ENCODE data around the gene ABCB6. TPM values are rescaled to one million over a fixed set of nuclear protein-coding genes. Genes with fewer than 3 reads are reported as not detected.

The ABCB6 gene
- total RNA-seq, 2 experiments from 2014 or later: 12.6 to 15.2 TPM

- ATAC-seq (peak; percentile 14), DNase-seq (peak; percentile 73)
- peaks cover 51% of the 10 kb centered on the region for H3K36me3 Mint-ChIP-seq
- H3K9me3 Mint-ChIP-seq (ENCODE audit: low read depth): no peaks in the 10 kb centered on the region
- peaks cover 63% of the 10 kb centered on the region for H3K4me1 Mint-ChIP-seq
- H3K4me3 Mint-ChIP-seq: peak overlapping the region; percentile 98
- H3K27ac Mint-ChIP-seq: peak overlapping the region; percentile 95
- no peaks in the 10 kb centered on the region for H3K27me3 Mint-ChIP-seq
- CTCF ChIA-PET: interaction anchor here (0.7 to 3.3 kb wide), 17 partner anchors 9 to 70 kb away, joined by 3 to 24 read pairs (median 8); partner anchors contain the start of genes ABCB6, GLB1L, NHEJ1 and STK16
Observed at GRCh38 chr2:219230059-219230540, 11.3 kb upstream of the ABCB6 start.

- H3K4me1 Mint-ChIP-seq: peaks cover 65% of the 10 kb centered on the region
Observed at GRCh38 chr2:219229305-219230058, 10.7 kb upstream of the ABCB6 start, which contains the start of the genes ANKZF1 and ATG9A. ANKZF1 (plus strand) TSS chr2:219229806; CDS start chr2:219230258, 452 bp downstream. ATG9A (minus strand) TSS chr2:219229636; CDS start chr2:219228024, 1,612 bp downstream.

GRCh38 chr2:219228911-219229304, 10.2 kb upstream of the ABCB6 start:
- Mint-ChIP-seq H3K4me1 (peaks cover 65% of the 10 kb centered on the region), H3K9me3 (ENCODE audit: low read depth) (no peaks in the 10 kb centered on the region), H3K4me3 (peak overlapping the region; percentile 98), H3K27ac (peak overlapping the region; percentile 81), H3K36me3 (peaks cover 52% of the 10 kb centered on the region), H3K27me3 (no peaks in the 10 kb centered on the region)
- ATAC-seq (no peak), DNase-seq (no peak)
- CTCF ChIA-PET: interaction anchor here (1.0 to 3.3 kb wide), 14 partner anchors 11 to 382 kb away, joined by 3 to 24 read pairs (median 8); partner anchors contain the start of genes ABCB6, CNPPD1, GLB1L and STK16

More at GRCh38 chr2:219229305-219230058, 10.7 kb upstream of the ABCB6 start, which contains the start of the genes ANKZF1 and ATG9A:
- Mint-ChIP-seq H3K36me3 (peaks cover 54% of the 10 kb centered on the region), H3K9me3 (ENCODE audit: low read depth) (no peaks in the 10 kb centered on the region), H3K27me3 (no peaks in the 10 kb centered on the region), H3K4me3 (peak within 1 kb of the TSS; percentile 98), H3K27ac (peak within 1 kb of the TSS; percentile 95)
- peak; percentile 98 for ATAC-seq
- peak; percentile 100 for DNase-seq
- CTCF ChIA-PET: interaction anchor here (0.7 to 3.3 kb wide), 19 partner anchors 10 to 382 kb away, joined by 3 to 24 read pairs (median 7); partner anchors contain the start of genes ABCB6, CNPPD1, GLB1L and NHEJ1

- H3K4me1 Mint-ChIP-seq: peaks cover 61% of the 10 kb centered on the region
- DNase-seq: no peak
- CTCF ChIA-PET: interaction anchor here (1.1 to 3.3 kb wide), 14 partner anchors 11 to 381 kb away, joined by 3 to 24 read pairs (median 7); partner anchors contain the start of genes ABCB6, GLB1L, STK16 and TUBA4B
- H3K27ac Mint-ChIP-seq: peak overlapping the region; percentile 81
- H3K4me3 Mint-ChIP-seq: peak overlapping the region; percentile 98
- no peak for ATAC-seq
- no peaks in the 10 kb centered on the region for H3K27me3 Mint-ChIP-seq
- H3K9me3 Mint-ChIP-seq (ENCODE audit: low read depth): no peaks in the 10 kb centered on the region
- peaks cover 51% of the 10 kb centered on the region for H3K36me3 Mint-ChIP-seq
Observed at GRCh38 chr2:219228041-219228910, 9.5 kb upstream of the ABCB6 start.

DNA sequence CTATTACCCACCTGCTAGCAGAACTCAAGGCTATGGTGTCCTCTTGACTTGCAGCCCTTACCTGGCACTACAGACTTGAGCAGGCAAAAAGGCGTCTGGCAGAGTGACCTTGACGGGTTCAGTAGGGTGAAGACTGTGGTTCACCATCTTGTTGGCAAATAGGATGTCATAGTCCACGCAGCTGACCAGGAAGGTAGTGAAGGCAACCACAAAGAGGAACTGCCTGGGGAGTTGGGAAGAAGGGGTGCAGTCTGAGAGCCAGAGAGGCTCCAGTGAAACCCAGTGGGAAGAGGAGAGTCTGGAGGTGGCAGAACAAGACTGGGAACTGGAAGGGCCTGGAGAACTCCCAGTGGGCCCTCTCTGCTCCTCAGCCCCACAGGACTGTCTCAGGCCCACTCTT, 6.6 kb upstream of the ABCB6 start:
- H3K4me3 Mint-ChIP-seq: no peak overlapping the region
- ATAC-seq (no peak), DNase-seq (no peak)
- peak overlapping the region; percentile 24 for H3K27ac Mint-ChIP-seq
- no peaks in the 10 kb centered on the region for H3K27me3 Mint-ChIP-seq
- H3K4me1 Mint-ChIP-seq: peaks cover 35% of the 10 kb centered on the region
- no peaks in the 10 kb centered on the region for H3K9me3 Mint-ChIP-seq (ENCODE audit: low read depth)
- CTCF ChIA-PET: no interaction called here
- peaks cover 36% of the 10 kb centered on the region for H3K36me3 Mint-ChIP-seq

DNA sequence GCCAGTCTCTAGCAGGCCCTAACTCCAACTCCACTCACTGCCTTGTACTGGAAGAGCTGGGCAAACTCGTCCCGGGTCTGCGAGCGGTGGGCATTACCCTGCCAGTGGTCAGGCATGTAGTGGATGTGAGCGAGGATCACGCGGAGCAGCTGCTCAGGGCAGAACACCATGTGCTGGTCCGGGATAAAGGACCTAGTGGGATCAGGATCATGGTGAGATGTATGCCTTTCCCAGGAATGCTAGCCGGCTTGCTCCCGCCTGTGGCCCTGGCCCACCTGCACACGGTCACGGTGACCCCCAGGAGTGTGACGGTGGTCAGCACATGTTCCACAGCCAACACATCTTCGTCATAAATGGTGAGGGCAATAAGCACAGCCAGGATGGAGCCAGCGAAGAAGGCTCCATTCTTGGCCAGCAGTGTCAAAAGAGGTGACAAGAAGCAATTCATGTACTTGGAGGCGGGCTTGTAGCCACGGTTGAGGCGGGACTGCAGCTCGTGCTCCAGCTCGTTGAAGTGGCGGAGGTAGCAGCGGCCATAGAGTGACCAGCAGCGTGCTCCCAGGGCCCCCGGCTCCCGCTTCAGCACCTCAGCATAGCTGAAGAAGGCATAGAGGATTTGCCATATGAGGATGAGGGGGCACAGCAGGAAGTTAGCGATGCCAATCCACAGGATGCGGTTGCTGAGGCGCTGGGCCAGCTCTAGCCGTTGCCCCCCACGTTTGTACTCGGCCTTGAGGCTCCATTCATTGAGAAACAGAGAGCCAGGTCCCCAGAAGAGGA, 5.3 kb upstream of the ABCB6 start:
- no peak overlapping the region for H3K27ac Mint-ChIP-seq
- H3K9me3 Mint-ChIP-seq (ENCODE audit: low read depth): no peaks in the 10 kb centered on the region
- ATAC-seq (no peak), DNase-seq (no peak)
- H3K36me3 Mint-ChIP-seq: peaks cover 37% of the 10 kb centered on the region
- H3K4me1 Mint-ChIP-seq: peaks cover 34% of the 10 kb centered on the region
- no peak overlapping the region for H3K4me3 Mint-ChIP-seq
- CTCF ChIA-PET: no interaction called here
- H3K27me3 Mint-ChIP-seq: no peaks in the 10 kb centered on the region

DNA sequence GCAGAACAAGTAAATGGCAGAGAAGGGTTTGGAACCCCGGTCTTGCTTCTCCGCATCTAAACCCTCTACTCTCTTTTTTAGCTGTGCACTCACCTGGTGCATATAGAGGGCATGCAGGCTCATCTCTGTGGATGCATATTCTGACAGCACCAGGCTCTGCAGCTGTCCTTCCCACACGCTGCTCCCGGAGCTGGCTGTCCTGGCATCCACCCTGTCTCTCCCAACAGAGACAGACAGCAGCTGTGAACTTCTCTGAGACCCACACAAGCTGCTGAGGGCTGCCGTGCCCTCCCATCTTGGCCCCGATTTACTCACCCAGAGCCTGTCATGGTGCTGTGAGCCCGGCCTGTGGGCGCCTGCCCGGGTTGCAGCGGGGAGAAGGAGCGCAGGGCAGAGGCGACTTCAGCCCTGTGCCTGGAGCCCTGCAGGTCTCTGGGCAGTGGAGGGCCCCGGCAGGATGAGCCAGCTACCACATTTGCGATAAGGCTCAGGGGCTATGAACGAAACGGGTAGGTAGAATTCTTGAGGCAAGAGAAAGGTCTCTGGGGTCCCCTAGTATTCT, 3.3 kb upstream of the ABCB6 start:
- no peak overlapping the region for H3K4me3 Mint-ChIP-seq
- CTCF ChIA-PET: interaction anchor here (0.9 to 1.6 kb wide), 3 partner anchors 52 to 164 kb away, joined by 3 to 7 read pairs (median 3); partner anchors contain the start of gene SLC23A3
- H3K36me3 Mint-ChIP-seq: peaks cover 34% of the 10 kb centered on the region

DNA sequence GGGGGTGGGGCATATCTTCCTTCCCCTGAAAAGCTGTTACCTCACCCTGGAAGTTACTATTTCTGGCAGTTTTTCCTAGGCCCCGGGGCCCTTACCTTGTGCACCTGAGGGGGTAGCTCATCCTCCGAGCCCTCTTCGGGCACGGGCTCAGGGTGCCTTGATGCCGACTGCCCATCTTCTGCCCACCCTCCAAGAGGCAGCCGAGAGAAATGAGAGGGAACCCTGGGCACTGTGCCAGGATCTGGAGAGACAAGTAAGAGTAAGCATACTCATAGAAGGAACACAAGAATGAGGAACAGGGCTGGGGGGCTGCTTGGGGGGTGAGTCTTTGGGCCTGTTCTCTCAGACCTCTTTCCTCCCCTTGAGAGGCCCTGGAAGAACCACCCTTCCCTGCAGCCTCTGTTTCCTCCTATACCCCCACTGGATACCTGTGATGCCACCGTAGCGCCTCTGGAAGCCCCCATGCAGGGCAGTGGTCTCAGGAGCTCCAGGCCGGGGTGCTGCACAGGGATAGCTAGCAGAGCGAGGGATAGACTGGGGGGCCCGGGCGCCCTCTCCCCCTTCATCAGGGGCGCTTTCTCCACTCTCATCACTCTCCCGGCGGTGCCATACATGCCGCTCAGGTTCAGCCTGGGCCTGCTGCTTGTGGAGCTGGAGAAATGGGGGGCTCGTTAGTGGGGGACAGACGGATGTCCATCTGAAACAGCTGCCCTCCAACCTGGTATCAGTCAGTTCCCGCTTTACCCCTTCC, 2.1 kb upstream of the ABCB6 start:
- Mint-ChIP-seq H3K4me3 (no peak overlapping the region), H3K9me3 (ENCODE audit: low read depth) (no peaks in the 10 kb centered on the region), H3K36me3 (peaks cover 29% of the 10 kb centered on the region), H3K27ac (no peak overlapping the region), H3K4me1 (peaks cover 32% of the 10 kb centered on the region), H3K27me3 (no peaks in the 10 kb centered on the region)
- CTCF ChIA-PET: interaction anchor here (0.9 kb wide), 1 partner anchor 51 kb away, joined by 3 read pairs; the partner anchor contains the start of gene SLC23A3
- DNase-seq (no peak), ATAC-seq (no peak)

More for the DNA sequence above, 3.3 kb upstream of the ABCB6 start:
- Mint-ChIP-seq H3K9me3 (ENCODE audit: low read depth) (no peaks in the 10 kb centered on the region), H3K27me3 (no peaks in the 10 kb centered on the region), H3K4me1 (peaks cover 29% of the 10 kb centered on the region), H3K27ac (no peak overlapping the region)
- no peak for DNase-seq
- no peak for ATAC-seq

- H3K4me3 Mint-ChIP-seq: no peak overlapping the region
- CTCF ChIA-PET: interaction anchor here (1.1 to 4.7 kb wide), 5 partner anchors 47 to 75 kb away, joined by 4 to 26 read pairs (median 5); no protein-coding TSS in a partner anchor
Observed at GRCh38 chr2:219219784-219220532, 1.2 kb upstream of the ABCB6 start.

GRCh38 chr2:219218217-219218731, 484 bp downstream of the ABCB6 start:
- ATAC-seq (peak; percentile 57), DNase-seq (no peak)
- Mint-ChIP-seq H3K9me3 (ENCODE audit: low read depth) (no peaks in the 10 kb centered on the region), H3K36me3 (peaks cover 11% of the 10 kb centered on the region), H3K27me3 (no peaks in the 10 kb centered on the region), H3K4me1 (peaks cover 26% of the 10 kb centered on the region), H3K27ac (peak overlapping the region; percentile 72), H3K4me3 (peak overlapping the region; percentile 76)
- CTCF ChIA-PET: interaction anchor here (1.2 to 7.9 kb wide), 11 partner anchors 12 to 77 kb away, joined by 3 to 92 read pairs (median 5); partner anchors contain the start of genes ANKZF1, ATG9A, NHEJ1 and TUBA4B

More at GRCh38 chr2:219219784-219220532, 1.2 kb upstream of the ABCB6 start:
- peaks cover 25% of the 10 kb centered on the region for H3K4me1 Mint-ChIP-seq
- H3K9me3 Mint-ChIP-seq (ENCODE audit: low read depth): no peaks in the 10 kb centered on the region
- no peak for ATAC-seq
- H3K36me3 Mint-ChIP-seq: peaks cover 22% of the 10 kb centered on the region
- H3K27me3 Mint-ChIP-seq: no peaks in the 10 kb centered on the region
- H3K27ac Mint-ChIP-seq: no peak overlapping the region
- no peak for DNase-seq

Measured in activated CD8-positive, alpha-beta memory T cell treated with anti-CD3 and anti-CD28 coated beads, Interleukin-2, amount 10 ng/mL, durations not matched to agents 7 days and 5 days (primary cell).